RWPE1 (cell line): ENCODE measurements around the gene DCAF5.

ENCODE experiments used
- CTCF ChIA-PET: fragments of 350-600 bp; sonication (Branson Sonifier 250); formaldehyde crosslinking; extraction: SDS; loops from one replicate; lab custom pipeline; 2021; lab: Yijun Ruan, JAX
- POLR2A ChIA-PET: fragments of 400-600 bp; formaldehyde crosslinking; extraction: SDS; loops from one replicate; lab custom pipeline; 2020; ENCODE audit warnings: antibody characterized with exemption; ENCODE audit not compliant: low non-redundant PET; lab: Yijun Ruan, JAX
- DNase-seq: peaks from one replicate; pipeline ENCODE4 v3.0.0; 2012; ENCODE audit warnings: low spot score
- H3K27ac ChIP-seq: fragments of 450-650 bp; 2 replicates; pipeline ENCODE4 v1.5.1; 2017
- CTCF ChIP-seq: fragments of 450-650 bp; conservative IDR thresholded peaks from 2 replicates; pipeline ENCODE4 v1.5.1; 2017; ENCODE audit warnings: low read depth, mild to moderate bottlenecking

The DCAF5 gene

DNA sequence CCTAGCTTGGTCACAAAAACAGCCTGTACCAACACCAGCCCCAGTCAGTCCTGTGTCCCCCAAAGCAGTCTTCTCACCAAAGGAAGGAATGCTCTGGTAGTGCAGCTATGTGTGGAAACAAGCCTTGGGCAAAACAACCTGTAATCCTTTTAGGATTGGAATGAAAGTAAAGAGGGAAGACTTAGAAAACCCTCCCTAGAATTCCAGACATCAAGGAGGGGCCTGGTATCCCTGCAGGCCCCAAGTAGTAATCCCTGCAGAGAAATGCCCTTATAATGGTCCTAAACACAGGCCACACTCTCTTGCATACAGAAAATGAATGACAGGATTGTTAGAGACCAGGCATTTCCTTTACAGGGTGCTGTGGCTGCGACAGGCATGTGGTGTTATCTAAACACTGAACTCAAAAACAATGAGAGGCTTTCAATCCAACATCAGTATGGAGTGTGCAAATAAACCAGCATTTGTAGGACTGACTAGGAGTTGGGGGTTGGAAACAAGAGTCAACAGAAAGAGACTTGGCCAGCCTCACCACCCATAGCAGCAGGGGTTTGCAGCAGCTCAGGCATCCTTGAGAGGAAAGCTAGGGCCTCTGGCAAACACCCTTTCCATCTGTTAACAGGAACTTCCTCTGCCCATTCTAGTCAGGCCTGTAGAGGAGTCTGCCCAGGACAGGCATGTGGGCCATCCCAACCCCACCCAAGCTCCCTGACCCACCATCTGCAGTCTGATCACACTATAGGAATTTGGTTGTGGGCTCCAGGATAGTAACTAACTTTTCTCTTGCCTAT, 59.1 kb downstream of the DCAF5 start:
- no peak for DNase-seq
- H3K27ac ChIP-seq, result no peak overlapping the region
- CTCF ChIA-PET, result no interaction called here
- POLR2A ChIA-PET, result no interaction called here
- TF ChIP-seq CTCF, result no peak

DNA sequence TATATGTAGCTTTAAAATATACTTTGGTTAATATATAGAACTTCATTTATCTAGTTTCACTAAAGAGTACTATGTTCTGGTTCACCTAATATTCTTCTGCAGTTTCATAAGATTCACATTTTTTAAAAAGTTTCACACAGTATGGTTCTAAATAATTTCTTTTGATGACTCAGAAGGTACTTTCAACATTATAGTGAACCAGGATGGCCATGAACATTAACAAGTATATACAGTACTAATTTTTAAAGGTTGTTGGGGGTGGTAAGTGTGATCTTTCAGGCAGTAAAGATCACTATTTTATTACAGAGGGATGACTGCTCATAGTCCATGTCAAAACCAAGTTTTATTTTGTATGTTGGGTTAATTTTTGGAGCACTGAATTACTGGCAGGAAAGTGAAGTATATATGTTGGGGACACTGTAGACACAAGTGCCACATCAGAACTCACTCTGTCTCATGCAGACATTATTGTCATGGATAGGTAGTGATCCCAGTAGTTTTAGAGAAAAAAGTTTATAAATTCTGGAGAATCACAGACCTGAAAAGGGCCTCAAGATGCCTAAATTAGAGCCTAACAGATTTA, 60.0 kb downstream of the DCAF5 start:
- no peak for TF ChIP-seq CTCF
- POLR2A ChIA-PET, result no interaction called here
- no peak for DNase-seq
- H3K27ac ChIP-seq, result no peak overlapping the region
- CTCF ChIA-PET, result interaction anchor here (1.1 kb wide), 1 partner anchor 36 kb away, joined by 3 read pairs; no protein-coding TSS in a partner anchor

- POLR2A ChIA-PET, result no interaction called here
- no peak for TF ChIP-seq CTCF
- no peak for DNase-seq
- CTCF ChIA-PET, result interaction anchor here (0.7 to 1.5 kb wide), 2 partner anchors 229 to 248 kb away, joined by 3 to 5 read pairs; no protein-coding TSS in a partner anchor
- no peak overlapping the region for H3K27ac ChIP-seq
These were observed 61.2 kb downstream of the DCAF5 start for GRCh38 chr14:69091695-69092094.

DNA sequence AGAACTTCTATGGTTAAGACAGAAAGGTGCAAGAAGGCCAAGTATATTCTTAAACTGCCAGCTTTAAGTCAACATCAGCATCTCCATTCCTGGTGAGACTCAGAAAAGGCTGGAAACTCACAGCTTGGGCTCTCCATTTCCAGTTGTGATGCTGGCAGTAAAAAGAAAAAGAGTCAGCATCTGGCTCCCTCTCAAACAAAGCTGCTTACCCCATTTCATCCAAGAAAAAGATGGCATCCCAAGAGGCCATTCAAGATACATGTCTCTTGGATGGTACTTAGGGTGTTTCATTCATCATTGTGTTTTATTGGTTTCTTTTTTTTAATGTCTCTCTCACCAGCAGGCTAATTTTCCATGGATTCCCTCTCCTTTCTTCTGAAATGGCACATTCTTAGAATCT, 61.9 kb downstream of the DCAF5 start:
- ChIA-PET POLR2A (no interaction called here), CTCF (interaction anchor here (0.6 to 1.5 kb wide), 3 partner anchors 13 to 228 kb away, joined by 3 to 9 read pairs (median 5); no protein-coding TSS in a partner anchor)
- TF ChIP-seq CTCF, result no peak
- no peak for DNase-seq
- H3K27ac ChIP-seq, result no peak overlapping the region

- no peak overlapping the region for H3K27ac ChIP-seq
- CTCF ChIA-PET, result interaction anchor here (0.6 to 1.2 kb wide), 6 partner anchors 9 to 227 kb away, joined by 3 to 9 read pairs (median 4); no protein-coding TSS in a partner anchor
- TF ChIP-seq CTCF, result peak; percentile 74
- DNase-seq, result peak; percentile 47
- POLR2A ChIA-PET, result no interaction called here
These were observed 62.6 kb downstream of the DCAF5 start for GRCh38 chr14:69090187-69090789.

DNA sequence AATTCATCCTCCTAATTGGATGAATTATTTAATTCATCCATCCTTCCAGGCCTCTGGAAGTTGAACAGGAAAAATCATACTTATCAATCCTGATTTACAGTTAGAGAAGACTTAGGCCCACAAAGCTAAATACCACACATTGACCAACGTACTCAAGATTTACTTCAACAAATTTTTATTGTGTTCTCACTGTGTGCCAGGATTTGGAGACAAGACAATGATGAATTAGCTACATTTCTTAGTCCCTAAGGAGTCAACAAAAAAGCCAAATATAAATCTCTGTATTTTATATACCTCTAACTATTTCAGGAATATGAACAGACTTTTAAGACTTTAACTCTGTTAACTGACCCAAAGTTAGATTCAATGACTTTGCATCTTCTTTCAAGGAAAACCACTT, 63.9 kb downstream of the DCAF5 start:
- H3K27ac ChIP-seq, result no peak overlapping the region
- TF ChIP-seq CTCF, result no peak
- DNase-seq, result no peak
- CTCF ChIA-PET, result interaction anchor here (1.1 kb wide), 1 partner anchor 11 kb away, joined by 3 read pairs; no protein-coding TSS in a partner anchor
- POLR2A ChIA-PET, result no interaction called here
